Gastrocnemius medialis (tissue), 4 donors: ENCODE results near the gene IMPDH1. TPM values are rescaled to one million over a fixed set of nuclear protein-coding genes. Genes with fewer than 3 reads are reported as not detected.
A peak's percentile ranks its signal among the peaks of the same experiment; 100 is the strongest.

Experiments used
- ATAC-seq, 2 donors: fragments of 150-250 bp; one replicate each; pipeline ENCODE4 v1.9.1; 2016
- DNase-seq, 2 donors: peaks; one replicate each; pipeline ENCODE4 v3.0.0-alpha.2; 2019
- H3K27ac ChIP-seq, 4 donors: fragments of 200-600 bp; sonication (generic); 1 replicate in 1 of 4; 2 replicates in 3 of 4; pipeline ENCODE4 v1.5.1; 2016 to 2018; ENCODE audit warnings: mild to moderate bottlenecking in 2 of 4, moderate library complexity in 1 of 4
- H3K27me3 ChIP-seq, 3 donors: fragments of 200-600 bp; sonication (generic) in 2 of 3; 1 replicate in 1 of 3; 2 replicates in 2 of 3; pipeline versions ENCODE4 v1.5.1 to v1.6.0; 2016 to 2019; ENCODE audit warnings: mild to moderate bottlenecking in 1 of 3, moderate library complexity in 1 of 3
- H3K36me3 ChIP-seq, 2 donors: fragments of 200-600 bp; sonication (generic) in 1 of 2; one replicate each; pipeline ENCODE4 v1.5.1; 2017 to 2018
- H3K4me1 ChIP-seq, 2 donors: fragments of 200-600 bp; sonication (generic) in 1 of 2; one replicate each; pipeline ENCODE4 v1.5.1; 2016 to 2017; ENCODE audit warnings: mild to moderate bottlenecking in 2 of 2
- H3K4me3 ChIP-seq, 4 donors: fragments of 200-600 bp; sonication (generic) in 3 of 4; 1 replicate in 1 of 4; 2 replicates in 3 of 4; pipeline ENCODE4 v1.5.1; 2016 to 2019; ENCODE audit warnings: mild to moderate bottlenecking in 2 of 4
- H3K9me3 ChIP-seq, 3 donors: fragments of 200-600 bp; sonication (generic) in 2 of 3; 1 replicate in 1 of 3; 2 replicates in 2 of 3; pipeline ENCODE4 v1.5.1; 2016 to 2019
- POLR2A ChIP-seq, 2 donors: fragments of 450-650 bp; IDR thresholded peaks; one replicate each; pipeline ENCODE4 v1.6.1; 2017; ENCODE audit warnings: antibody characterized with exemption in 2 of 2, mild to moderate bottlenecking in 2 of 2, moderate library complexity in 2 of 2
- in situ Hi-C, 4 donors: fragments of 200-750 bp; cut with MboI; loops; one replicate each; pipeline versions ENCODE4 v1.15.0 to v1.8.0; 2017; ENCODE audit warnings: low sequenced_read_pairs in 4 of 4
- intact Hi-C: fragments of 100-400 bp; cut with DNase I; formaldehyde crosslinking; loops from one replicate; pipeline ENCODE4 v1.15.1; 2023; ENCODE audit warnings: low total_unique reads
- total RNA-seq, 4 donors: library from RNA; depleted of rRNA; stranded (reverse); fragments of >200 nt; gene quantifications; one replicate each; pipeline versions ENCODE4 v1.1.0 to v1.2.3, GENCODE V29; 2016
- TF ChIP-seq, protein P1 (sequence below), 5 experiments: fragments of 450-650 bp in 3 of 5; fragments of 200-600 bp in 2 of 5; sonication (generic) in 2 of 5; IDR thresholded peaks in 4 of 5; conservative IDR thresholded peaks in 1 of 5; 1 replicate in 4 of 5; 2 replicates in 1 of 5; pipeline ENCODE4 v1.5.1; 2016 to 2019; ENCODE audit warnings: antibody characterized with exemption in 5 of 5, mild to moderate bottlenecking in 3 of 5, moderate library complexity in 3 of 5

Gene IMPDH1
- total RNA-seq, 4 donors from 2014 or later: 4.0 to 7.1 (median 4.9) TPM

DNA sequence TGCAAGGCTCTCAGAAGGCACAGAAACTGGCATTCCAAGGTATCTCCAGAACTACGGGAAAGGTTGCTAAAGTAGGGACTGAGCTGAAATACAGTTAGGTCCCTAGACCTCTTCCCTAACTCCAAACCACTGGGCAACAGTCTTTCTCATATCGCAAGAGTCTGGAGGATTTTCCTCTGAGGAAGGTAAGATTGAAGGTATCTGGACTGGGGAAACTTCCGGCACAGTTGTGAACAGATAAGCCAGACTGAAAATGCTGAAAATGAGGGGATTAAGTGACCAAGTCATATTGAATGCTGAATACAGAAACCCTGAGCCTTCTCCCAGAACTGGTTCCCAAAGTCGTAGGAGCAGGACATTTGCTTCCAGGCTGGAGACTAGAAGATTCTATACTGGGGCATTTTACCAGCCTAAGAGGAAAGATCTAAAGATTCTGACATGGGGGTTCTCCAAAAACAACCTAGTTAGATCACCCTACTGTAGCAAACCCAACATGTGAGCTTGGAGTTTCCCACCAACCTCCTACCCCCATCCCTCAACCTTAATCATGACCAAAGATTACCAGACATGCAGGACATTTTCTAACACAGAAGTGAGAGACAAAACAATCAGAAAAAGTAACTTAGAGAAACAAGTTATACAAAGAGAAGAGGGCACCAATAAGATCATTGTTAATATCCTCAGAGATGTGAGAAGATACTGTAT, 45.5 kb downstream of the IMPDH1 start:
- Histone ChIP-seq H3K4me3 (no peak overlapping the region), H3K36me3 (no peaks in the 10 kb centered on the region), H3K27me3 (no peaks in the 10 kb centered on the region), H3K4me1 (peaks cover 0 to 14% of the 10 kb centered on the region in 2 donors), H3K27ac (no peak overlapping the region), H3K9me3 (no peaks in the 10 kb centered on the region)
- no peak for DNase-seq
- intact Hi-C loops (no loop called here), in situ Hi-C loops (no loop called here)
- TF ChIP-seq, protein P1, sequence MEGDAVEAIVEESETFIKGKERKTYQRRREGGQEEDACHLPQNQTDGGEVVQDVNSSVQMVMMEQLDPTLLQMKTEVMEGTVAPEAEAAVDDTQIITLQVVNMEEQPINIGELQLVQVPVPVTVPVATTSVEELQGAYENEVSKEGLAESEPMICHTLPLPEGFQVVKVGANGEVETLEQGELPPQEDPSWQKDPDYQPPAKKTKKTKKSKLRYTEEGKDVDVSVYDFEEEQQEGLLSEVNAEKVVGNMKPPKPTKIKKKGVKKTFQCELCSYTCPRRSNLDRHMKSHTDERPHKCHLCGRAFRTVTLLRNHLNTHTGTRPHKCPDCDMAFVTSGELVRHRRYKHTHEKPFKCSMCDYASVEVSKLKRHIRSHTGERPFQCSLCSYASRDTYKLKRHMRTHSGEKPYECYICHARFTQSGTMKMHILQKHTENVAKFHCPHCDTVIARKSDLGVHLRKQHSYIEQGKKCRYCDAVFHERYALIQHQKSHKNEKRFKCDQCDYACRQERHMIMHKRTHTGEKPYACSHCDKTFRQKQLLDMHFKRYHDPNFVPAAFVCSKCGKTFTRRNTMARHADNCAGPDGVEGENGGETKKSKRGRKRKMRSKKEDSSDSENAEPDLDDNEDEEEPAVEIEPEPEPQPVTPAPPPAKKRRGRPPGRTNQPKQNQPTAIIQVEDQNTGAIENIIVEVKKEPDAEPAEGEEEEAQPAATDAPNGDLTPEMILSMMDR (IDR thresholded peaks at IDR 0.05 in 4 of 5, conservative IDR thresholded peaks at IDR 0.05 in 1 of 5): no peak
- TF ChIP-seq POLR2A (IDR thresholded peaks at IDR 0.05): no peak
- no peak for ATAC-seq

DNA sequence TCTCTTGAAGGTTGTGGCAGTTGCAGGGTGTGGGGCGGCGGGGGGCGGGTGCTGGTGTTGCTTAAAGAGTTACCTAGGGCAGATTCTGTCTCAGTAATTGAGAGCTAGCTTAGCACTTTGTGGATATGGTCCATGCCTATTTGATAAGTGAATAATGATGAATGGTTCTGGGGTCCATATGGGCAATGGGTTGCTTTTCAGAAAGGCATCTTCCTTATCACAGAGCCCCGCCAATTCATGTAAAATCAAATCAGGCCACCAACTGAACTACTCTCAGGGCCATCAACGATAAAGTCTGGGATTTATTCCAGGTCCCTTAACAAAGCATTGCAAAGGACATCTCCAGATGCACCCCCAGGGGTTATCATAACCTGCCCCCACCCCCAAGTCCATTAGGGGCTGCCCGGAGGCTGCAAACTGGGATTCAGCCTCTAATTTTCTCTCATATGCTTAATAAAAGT, 46.5 kb downstream of the IMPDH1 start:
- Histone ChIP-seq H3K4me3 (no peak overlapping the region), H3K27me3 (no peaks in the 10 kb centered on the region), H3K9me3 (no peaks in the 10 kb centered on the region), H3K4me1 (peaks cover 0 to 14% of the 10 kb centered on the region in 2 donors), H3K36me3 (no peaks in the 10 kb centered on the region), H3K27ac (no peak overlapping the region)
- ATAC-seq (no peak), DNase-seq (no peak)
- TF ChIP-seq, protein P1 (IDR thresholded peaks at IDR 0.05 in 4 of 5, conservative IDR thresholded peaks at IDR 0.05 in 1 of 5): no peak
- no peak for TF ChIP-seq POLR2A (IDR thresholded peaks at IDR 0.05)
- in situ Hi-C loops (no loop called here), intact Hi-C loops (no loop called here)

- in situ Hi-C loops (no loop called here), intact Hi-C loops (no loop called here)
- no peak overlapping the region for H3K4me3 ChIP-seq
- DNase-seq (no peak), ATAC-seq (no peak)
- H3K36me3 ChIP-seq: no peaks in the 10 kb centered on the region
- H3K4me1 ChIP-seq: peaks cover 0 to 14% of the 10 kb centered on the region in 2 donors
- no peaks in the 10 kb centered on the region for H3K9me3 ChIP-seq
- TF ChIP-seq POLR2A (IDR thresholded peaks at IDR 0.05): no peak
- TF ChIP-seq, protein P1 (IDR thresholded peaks at IDR 0.05 in 4 of 5, conservative IDR thresholded peaks at IDR 0.05 in 1 of 5): no peak
- no peaks in the 10 kb centered on the region for H3K27me3 ChIP-seq
- no peak overlapping the region for H3K27ac ChIP-seq
These were observed 47.1 kb downstream of the IMPDH1 start for GRCh38 chr7:128362670-128363069.

DNA sequence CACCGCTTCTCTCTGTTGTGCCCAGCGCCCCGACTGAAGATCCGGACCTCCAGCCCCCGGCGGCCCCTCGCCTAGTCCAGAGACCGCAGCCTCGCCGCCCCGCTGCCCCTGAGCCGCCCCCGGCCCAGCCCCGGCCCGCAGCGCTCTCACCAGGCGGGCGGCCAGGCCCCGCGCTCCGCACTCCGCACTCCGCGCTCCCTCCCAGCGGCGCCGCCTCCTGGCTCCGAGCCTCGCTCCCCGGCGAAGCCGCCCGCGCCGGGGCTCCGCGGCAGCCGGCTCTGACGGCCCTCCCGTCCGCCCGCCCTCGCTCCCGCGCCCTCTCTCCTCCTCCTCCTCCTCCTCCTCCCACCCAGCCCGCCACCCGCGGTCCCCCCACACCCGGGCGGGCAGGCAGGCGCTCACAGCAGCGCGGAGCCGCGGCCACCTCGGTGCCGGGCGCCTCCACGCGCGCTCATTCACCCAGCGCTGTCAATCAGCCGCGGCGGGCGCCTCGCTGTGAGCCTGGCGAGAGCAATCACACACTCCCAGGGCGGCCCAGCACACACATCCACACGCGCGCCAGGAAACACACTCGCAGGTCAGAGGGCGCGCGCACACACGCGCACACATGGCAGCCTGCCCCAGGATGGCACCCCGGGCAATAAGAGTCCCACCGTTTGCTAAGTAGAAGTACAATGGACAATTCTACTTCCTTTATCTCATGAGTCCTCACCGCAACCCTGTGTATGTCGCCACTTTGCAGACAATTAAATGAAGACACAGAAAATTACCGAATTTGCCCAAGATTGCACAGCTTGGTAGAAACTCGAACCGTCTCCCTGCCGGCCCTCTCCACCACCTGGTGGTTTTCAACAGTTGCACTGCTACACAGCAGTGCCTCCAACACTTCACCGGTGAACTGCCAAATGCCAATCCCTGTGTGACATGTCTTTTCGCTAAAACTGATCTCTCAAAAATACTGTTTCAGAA, 48.1 kb downstream of the IMPDH1 start, which contains the start of gene PRRT4:
Gene PRRT4, minus strand, starts transcription at position 280 of the 969 bp plus-strand sequence.
- Histone ChIP-seq H3K9me3 (no peaks in the 10 kb centered on the region), H3K4me3 (peak within 1 kb of the TSS; percentile 57 to 70 (median 62)), H3K36me3 (no peaks in the 10 kb centered on the region), H3K27me3 (no peaks in the 10 kb centered on the region), H3K27ac (peak within 1 kb of the TSS in 2 of 4 donors; percentile 40 to 67), H3K4me1 (peaks cover 0 to 14% of the 10 kb centered on the region in 2 donors)
- TF ChIP-seq, protein P1 (IDR thresholded peaks at IDR 0.05 in 4 of 5, conservative IDR thresholded peaks at IDR 0.05 in 1 of 5): no peak
- TF ChIP-seq POLR2A (IDR thresholded peaks at IDR 0.05): no peak
- ATAC-seq: peak; percentile 67 to 68
- intact Hi-C loops: no loop called here
- no peak for DNase-seq
- in situ Hi-C loops: no loop called here
